CD4-positive, alpha-beta T cell treated with Interleukin-2 at 100 ng/mL for 4 hours (primary cell): ENCODE measurements around the gene CARMIL3.
"Not testable (repeated sequence)": the region's sequence is repeated elsewhere in the genome, so short reads cannot be mapped to it uniquely, and the experiment has no call there.

Source experiments
- DNase-seq: peaks from one replicate; pipeline ENCODE4 v3.0.0-alpha.2; 2020; ENCODE audit warnings: low spot score

The CARMIL3 gene, protein sequence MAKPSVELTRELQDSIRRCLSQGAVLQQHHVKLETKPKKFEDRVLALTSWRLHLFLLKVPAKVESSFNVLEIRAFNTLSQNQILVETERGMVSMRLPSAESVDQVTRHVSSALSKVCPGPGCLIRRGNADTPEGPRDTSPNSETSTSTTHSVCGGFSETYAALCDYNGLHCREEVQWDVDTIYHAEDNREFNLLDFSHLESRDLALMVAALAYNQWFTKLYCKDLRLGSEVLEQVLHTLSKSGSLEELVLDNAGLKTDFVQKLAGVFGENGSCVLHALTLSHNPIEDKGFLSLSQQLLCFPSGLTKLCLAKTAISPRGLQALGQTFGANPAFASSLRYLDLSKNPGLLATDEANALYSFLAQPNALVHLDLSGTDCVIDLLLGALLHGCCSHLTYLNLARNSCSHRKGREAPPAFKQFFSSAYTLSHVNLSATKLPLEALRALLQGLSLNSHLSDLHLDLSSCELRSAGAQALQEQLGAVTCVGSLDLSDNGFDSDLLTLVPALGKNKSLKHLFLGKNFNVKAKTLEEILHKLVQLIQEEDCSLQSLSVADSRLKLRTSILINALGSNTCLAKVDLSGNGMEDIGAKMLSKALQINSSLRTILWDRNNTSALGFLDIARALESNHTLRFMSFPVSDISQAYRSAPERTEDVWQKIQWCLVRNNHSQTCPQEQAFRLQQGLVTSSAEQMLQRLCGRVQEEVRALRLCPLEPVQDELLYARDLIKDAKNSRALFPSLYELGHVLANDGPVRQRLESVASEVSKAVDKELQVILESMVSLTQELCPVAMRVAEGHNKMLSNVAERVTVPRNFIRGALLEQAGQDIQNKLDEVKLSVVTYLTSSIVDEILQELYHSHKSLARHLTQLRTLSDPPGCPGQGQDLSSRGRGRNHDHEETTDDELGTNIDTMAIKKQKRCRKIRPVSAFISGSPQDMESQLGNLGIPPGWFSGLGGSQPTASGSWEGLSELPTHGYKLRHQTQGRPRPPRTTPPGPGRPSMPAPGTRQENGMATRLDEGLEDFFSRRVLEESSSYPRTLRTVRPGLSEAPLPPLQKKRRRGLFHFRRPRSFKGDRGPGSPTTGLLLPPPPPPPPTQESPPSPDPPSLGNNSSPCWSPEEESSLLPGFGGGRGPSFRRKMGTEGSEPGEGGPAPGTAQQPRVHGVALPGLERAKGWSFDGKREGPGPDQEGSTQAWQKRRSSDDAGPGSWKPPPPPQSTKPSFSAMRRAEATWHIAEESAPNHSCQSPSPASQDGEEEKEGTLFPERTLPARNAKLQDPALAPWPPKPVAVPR (N-terminal part only)

DNA sequence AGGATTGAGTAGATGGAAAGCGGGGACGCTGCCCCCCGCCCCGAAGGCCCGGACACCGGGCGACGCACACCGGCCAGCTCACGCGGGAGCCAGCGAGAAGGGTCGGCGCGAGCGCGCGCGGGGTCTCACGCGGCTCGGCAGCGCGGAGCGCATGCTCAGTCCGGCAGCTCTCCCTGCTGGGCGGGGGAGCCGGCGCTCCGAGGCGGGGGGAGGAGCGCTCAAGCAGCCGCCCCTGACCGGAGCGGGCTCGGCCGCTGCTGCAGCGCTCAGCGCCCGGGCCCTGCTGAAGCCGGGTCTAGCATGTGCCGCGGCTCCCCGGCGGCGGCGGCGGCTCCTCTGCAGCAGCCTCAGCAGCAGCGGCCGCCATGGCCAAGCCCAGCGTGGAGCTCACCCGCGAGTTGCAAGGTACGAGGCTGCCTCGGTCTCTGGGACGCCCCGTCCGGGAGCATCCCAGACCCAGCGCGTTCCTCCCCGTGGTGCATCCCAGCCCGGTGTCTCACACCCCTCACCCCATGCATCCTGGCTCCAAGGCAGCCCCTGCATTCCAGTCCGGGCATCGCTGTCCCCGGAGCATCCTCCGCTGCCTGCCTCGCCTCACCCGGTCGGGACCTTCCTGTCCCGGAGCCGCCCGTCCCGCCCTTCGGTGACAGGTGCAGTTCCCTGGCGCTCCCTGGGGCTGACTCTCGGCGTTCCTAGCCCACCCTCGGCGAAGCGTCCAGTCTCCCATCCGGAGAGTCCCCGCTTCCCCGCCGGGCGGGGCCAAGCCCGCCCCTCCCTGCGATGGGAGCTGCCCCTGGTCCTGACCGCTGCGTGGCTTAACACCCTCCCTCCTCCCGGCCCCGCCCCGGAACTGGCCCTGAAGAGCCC is at the start of gene CARMIL3:
CARMIL3 (plus strand) TSS at position 221 of the 867 bp plus-strand sequence; CDS start at position 366, 145 bp downstream.
- DNase-seq, result peak; percentile 58

DNA sequence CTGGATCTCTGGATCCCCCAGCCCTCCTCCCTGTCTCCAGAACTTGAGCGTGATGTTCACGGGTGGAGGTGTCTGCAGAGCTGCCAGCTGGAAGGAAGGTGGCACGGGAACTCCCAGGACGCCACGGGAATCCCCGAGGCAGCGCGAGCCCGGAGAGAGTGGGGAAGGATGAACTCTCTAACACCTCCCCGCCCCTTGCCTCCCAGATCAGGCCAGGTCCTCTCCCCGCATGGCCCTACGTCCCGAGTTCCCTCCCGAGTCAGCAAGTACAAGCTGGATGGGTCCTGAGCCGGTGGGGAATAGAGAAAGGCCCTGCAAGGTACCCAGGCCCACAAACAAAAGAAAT is 45.4 kb upstream of the CARMIL3 start:
- DNase-seq, result not testable (repeated sequence)

DNA sequence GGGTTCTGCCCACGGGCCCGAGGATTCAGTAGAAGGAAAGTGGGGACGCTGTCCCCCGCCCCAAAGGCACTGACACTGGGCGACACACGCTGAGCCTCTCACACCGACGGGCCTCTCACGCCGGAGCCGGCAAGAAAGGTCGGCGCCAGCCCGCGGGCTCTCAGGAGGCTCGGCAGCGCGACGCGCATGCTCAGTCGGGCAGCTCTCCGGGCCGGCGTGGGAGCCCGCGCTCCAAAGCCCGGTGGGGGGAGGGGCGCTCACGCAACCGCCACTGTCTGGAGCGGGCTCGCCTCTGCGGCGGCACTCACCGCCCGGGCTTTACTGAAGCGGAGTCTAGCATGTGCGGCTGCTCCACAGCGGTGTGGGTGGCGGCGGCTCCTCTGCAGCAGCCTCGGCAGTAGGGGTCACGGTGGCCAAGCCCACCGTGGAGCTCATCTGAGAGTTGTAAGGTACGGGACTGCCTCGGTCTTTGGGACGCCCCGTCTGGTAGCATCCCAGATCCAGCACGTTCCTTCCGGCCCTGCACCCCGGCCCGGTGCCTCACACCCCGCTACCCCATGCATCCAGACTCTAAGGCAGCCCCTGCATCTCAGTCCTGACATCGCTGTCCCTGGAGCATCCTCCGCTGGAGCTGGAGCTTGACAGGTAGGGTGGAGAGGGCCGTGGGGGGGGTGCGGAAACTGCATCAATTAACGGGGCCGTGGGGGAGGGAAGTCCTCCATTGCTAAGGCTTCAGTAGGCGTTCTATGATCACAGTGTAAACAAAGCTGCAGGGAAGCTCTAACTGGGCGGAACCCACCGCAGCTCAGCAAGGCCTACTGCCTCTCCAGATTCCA is 44.8 kb upstream of the CARMIL3 start:
- DNase-seq, result peak; percentile 55

DNA sequence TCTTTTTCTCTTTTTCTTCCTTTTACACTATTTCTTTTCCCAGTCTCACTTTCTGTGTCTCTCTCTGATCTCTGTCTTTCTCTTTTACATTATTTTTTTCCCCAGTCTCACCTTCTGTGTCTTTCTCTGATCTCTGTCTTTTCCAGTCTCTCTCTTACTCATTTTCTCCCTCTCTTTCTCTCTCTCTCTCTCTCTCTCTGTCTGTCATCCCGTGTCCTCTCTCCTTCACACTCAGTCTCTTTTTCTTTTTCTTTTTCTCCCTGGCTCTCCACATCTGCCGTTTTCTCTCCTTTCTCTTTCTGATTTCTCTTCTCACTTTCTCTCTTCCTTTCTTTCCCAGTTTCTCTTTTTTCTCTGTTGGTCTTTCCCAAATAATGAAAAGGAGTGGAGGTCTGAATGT is 40.8 kb upstream of the CARMIL3 start:
- no peak for DNase-seq

DNA sequence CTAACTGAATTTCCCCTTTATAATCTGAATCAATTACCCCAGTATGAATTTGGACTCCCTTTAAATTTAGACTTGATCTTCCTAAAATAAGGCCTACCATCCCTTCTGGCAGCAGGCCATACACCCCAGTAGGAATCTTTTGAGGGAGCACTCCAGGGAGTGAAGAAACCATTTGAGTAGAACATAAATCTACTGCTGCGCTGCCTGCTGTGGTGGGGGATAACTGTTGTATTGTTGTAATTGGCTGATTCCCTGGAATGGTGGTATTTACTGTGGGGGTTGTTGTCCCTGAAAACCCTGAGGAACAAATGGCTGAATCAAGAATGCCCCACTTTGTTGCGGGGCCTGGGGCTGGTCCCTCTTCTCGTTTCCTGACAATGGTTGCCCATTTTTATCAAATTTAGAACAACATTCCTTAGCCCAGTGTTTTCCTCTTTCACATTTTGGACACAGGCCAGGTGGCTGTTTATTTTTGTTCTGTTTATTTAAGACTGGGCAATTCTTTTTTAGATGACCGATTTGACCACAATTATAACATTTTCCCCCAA is 39.0 kb upstream of the CARMIL3 start:
- not testable (repeated sequence) for DNase-seq

DNA sequence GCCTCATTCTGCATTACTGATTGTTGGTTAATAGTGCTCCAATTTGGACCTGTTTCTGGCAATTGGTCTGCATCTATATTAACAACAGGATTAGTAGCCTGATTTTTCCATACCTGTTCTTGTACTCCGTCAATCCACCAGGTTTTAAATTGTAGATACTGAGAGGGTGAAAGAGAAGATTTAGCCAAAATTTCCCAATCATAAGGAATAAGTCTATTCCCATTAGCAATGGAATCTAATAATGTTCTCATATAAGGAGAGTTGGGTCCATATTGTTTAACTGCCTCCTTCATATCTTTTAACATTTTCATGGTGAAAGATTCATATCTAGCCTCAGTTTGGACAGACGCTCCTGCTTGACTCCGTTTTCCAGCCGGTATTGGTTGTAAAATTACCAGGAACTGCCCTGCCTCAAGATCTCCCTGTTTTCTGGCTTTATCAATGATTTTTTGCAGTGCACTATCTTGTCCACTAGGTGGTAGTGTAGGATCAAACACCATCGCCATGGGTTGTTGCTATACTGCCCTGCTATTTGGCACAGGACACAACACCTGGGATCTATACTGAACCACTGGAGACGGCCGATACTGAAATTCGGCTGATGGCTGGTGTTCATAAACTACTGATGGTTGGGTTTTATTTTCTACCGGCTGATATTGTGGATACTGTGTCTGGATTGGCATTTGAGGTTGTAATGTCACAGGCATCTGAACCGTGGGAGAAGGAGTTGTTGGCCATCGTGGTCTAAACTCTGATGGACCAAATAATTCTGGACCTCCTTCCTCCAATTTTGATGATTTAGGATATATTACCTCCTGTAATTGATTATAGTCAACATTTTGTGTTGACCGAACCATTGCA is 37.9 kb upstream of the CARMIL3 start:
- peak; percentile 80 for DNase-seq

DNA sequence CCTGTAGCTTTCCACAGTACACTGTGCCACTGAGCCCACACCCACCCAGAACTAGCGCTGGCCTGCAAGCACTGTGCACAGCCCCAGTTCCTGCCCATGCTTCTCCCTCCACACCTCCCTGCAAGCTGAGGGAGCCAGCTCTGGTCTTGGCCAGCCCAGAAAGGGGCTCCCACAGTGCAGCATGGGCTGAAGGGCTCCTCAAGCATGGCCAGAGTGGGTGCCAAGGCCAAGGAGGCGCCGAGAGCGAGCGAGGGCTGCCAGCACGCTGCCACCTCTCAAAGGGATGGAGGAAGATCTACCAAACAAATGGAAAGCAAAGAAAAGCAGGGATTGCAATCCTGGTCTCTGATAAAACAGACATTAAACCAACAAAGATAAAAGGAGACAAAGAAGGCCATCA is 36.1 kb upstream of the CARMIL3 start:
- not testable (repeated sequence) for DNase-seq

DNA sequence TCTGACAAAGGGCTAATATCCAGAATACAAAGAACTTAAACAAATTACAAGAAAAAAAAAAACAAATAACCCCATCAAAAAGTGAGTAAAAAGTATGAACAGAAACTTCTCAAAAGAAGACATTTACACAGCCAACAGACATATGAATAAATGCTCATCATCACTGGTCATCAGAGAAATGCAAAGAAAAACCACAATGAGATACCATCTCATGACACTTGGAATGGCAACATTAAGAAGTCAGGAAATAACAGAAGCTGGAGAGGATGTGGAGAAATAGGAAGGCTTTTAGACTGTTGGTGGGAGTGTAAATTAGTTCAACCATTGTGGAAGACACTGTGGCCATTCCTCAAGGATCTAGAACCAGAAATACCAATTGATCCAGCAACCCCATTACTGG is 32.8 kb upstream of the CARMIL3 start:
- DNase-seq, result not testable (repeated sequence)

DNA sequence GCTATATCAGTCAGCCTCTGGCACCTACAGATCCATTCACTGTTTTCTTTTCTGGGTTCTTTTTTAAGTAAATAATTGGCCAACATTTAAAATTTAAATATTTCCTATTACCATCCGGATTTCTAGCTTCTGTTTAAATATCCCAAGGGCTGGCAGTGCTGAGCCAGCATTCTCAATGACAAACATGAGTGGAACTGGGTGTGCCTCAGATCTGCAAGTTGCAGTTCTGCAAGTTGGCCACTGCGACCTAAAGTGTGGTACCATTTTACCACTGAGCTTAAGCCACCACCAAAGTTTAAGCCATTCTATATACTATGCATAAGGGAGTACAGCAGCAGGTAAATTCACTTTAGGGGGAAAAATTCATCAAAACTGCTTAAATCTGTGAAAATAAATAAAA is 31.9 kb upstream of the CARMIL3 start:
- DNase-seq, result not testable (repeated sequence)

DNA sequence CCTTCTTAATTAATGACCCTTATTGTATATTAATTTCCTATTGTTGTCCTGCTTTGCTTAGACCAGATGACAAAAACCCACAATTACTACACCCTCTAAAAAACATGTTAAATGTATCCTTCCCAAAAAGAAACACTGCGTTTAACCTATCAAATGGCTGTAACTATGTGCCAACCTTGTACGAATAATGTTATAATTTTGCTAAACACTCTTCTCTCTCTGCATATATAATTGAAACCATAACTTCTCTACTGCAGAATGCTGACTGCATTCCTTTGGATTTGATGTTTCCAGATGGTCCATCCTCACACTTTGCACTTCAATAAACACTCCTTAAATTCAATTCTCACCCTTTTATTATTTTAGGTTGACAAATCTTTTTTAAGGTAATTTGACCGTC is 31.3 kb upstream of the CARMIL3 start:
- not testable (repeated sequence) for DNase-seq

DNA sequence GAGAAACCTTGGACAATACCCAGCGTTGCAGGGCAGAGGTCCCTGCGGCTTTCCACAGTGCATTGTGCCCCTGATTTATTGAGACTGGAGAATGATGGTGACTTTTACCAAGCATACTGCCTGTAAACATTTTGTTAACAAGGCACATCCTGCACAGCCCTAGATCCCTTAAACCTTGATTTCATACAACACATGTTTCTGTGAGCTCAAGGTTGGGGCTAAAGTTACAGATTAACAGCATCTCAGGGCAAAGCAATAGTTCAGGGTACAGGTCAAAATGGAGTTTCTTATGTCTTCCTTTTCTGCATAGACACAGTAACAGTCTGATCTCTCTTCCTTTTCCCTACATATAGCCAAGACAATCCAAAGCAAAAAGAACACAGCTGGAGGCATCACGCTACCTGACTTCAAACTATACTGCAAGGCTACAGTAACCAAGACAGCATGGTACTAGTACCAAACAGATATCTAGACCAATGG is 26.8 kb upstream of the CARMIL3 start:
- DNase-seq, result not testable (repeated sequence)

DNA sequence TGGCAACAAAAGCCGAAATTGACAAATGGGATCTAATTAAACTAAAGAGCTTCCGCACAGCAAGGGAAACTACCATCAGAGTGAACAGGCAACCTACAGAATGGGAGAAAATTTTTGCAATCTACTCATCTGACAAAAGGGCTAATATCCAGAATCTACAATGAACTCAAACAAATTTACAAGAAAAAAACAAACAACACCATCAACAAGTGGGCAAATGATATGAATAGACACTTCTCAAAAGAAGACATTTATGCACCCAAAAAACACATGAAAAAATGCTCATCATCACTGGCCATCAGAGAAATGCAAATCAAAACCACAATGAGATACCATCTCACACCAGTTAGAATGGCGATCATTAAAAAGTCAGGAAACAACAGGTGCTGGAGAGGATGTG is 22.1 kb upstream of the CARMIL3 start:
- not testable (repeated sequence) for DNase-seq

DNA sequence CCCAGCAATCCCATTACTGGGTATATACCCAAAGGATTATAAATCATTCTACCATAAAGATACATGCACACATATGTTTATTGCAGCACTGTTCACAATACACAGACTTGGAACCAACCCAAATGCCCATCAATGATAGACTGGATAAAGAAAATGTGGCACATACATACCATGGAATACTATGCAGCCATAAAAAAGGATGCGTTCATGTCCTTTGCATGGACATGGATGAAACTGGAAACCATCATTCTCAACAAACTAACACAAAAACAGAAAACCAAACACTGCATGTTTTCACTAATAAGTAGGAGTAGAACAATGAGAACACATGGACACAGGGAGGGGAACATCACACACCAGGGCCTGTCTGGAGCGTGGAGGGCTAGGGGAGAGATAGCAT is 20.5 kb upstream of the CARMIL3 start:
- DNase-seq, result not testable (repeated sequence)

DNA sequence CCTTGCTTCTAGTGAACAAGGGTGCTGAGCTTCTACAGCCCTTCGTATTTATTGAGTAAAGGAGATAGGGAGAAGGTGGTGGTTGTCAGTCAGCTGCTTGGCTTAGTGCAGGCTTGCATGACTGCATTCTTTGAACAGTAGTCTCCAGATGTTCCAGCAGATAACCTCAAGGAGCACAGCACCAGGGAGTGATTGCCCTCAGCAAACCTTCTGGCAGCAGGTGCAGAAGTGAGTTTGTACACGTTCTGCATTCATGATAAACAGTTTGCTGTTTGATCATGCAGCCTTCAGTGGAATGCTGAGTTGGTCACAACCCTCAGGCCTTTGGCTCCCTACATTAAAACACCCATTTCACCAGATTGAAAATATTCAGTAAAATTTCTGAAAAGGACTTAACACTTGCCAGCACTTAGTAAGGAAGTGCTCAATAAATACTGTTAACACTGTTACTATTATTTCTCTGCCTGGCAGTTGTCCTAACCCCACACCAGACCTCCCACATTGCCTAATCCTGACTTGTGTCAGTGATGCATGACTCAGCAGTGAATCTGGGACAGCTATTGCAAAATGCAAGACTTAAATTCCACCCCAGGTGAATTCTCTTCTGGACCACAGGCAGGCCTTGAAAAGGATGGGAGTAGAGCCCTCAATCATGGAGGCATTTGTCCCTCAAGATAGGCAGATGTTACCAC is 18.9 kb upstream of the CARMIL3 start:
- no peak for DNase-seq

DNA sequence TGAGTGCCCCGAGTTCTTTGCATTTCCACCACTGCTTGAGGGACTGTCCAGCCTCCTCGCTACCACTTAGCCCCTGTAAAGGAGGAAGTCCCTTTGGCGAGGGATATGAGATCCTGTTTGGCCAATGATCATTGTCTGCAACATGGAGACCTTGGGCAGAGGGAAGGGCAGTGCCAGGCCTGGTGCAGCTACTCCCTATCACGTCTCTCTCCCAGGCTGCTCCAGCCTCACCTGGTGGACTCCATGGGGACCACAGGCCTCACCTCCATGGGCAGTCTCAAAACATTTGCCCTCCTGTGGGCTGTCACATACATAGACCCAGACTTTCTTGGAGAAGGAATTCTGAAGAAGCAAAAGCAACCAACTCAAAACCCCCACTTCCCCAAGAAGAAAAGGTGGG is 16.0 kb upstream of the CARMIL3 start:
- DNase-seq, result not testable (repeated sequence)

DNA sequence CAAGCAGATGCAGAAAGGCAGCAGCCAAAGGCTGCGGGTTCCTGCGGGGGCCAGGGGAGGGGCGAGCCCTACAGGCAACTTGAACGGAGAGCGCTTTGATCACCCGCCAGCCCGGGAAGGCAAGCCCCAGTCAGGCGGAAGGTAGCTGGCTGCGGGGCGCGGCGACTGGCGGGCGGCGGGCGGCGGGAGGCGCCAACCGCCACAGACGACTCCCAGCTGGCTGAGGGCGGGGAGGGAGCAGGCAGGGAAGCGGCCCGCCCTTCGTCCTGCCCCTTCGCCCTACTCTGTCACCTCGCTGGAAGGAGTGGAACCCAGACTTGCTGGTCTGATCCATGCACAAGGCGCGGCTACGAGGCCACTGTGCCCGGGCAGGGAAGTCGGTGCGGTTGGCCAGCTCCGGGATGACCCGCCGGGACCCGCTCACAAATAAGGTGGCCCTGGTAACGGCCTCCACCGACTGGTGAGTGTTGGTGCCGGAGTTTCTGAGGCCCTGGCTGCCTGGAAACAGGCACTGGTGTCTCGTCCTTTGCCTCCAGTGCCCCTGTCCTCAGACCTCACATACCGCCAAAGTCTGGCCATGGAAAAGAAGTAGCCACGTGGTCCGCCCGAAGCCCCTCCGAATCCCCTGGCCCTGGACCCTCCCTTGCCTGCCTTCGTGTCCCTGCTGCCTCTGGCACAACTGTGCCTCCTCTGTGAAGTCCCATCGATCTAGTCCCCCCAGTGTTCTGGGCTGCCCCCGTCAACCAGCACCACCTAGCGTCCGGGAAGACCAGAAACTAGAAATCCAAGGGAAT is 15.4 kb upstream of the CARMIL3 start:
- DNase-seq, result peak; percentile 70

DNA sequence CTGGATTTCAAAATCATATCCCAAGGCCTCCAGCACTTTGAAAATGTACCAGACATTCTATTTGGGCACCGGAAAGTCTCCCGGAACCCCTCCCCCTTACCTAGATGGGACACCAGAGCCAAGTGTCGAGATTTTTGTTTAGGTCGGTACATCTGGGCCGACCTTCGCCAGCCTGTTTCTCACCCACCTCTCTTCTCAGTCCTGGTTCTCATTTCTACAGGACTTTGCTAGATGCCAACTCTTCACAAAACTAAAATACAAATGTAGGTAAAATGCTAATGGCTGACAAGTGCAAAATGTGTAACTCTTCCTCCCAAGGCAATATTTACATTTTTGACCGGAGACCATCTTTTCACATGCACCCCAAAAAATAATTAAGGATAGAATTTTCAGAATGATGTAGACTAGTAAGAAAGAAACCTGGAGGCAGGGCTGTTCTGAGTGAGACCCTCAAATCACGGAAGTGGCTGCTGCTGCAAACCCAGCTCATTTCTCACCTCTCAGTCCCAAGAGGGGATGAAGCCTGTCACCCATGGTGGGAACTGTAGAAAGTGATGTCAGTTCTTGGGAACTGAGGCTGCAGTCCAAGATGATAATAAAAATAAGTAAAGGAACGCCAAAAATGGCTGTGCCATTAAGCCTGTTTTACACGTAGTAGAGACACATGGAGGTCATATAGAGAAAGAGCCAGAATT is 14.7 kb upstream of the CARMIL3 start:
- not testable (repeated sequence) for DNase-seq
